ENCODE measurements around the gene NHS. TPM values are rescaled to one million over a fixed set of nuclear protein-coding genes. Genes with fewer than 3 reads are reported as not detected.

Gene NHS
- total RNA-seq, 2 donors from 2014 or later, result 3.0 to 4.3 TPM

GRCh38 chrX:17464194-17464593 lies 89.2 kb downstream of the NHS start:
- Histone ChIP-seq H3K27me3 (no peaks in the 10 kb centered on the region), H3K36me3 (no peaks in the 10 kb centered on the region), H3K27ac (no peak overlapping the region), H3K4me1 (no peaks in the 10 kb centered on the region), H3K9me3 (no peaks in the 10 kb centered on the region), H3K4me3 (no peak overlapping the region), H3K9ac (ENCODE audit: low read depth in 2 of 2, low read length in 2 of 2) (no peak overlapping the region)
- TF ChIP-seq, protein P1, sequence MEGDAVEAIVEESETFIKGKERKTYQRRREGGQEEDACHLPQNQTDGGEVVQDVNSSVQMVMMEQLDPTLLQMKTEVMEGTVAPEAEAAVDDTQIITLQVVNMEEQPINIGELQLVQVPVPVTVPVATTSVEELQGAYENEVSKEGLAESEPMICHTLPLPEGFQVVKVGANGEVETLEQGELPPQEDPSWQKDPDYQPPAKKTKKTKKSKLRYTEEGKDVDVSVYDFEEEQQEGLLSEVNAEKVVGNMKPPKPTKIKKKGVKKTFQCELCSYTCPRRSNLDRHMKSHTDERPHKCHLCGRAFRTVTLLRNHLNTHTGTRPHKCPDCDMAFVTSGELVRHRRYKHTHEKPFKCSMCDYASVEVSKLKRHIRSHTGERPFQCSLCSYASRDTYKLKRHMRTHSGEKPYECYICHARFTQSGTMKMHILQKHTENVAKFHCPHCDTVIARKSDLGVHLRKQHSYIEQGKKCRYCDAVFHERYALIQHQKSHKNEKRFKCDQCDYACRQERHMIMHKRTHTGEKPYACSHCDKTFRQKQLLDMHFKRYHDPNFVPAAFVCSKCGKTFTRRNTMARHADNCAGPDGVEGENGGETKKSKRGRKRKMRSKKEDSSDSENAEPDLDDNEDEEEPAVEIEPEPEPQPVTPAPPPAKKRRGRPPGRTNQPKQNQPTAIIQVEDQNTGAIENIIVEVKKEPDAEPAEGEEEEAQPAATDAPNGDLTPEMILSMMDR (IDR thresholded peaks at IDR 0.05), result no peak
- intact Hi-C loops (cut with DNase I), result no loop called here
- no peak for DNase-seq

GRCh38 chrX:17465201-17465600 lies 90.2 kb downstream of the NHS start:
- no peak for DNase-seq
- Histone ChIP-seq H3K9ac (ENCODE audit: low read depth in 2 of 2, low read length in 2 of 2) (no peak overlapping the region), H3K36me3 (no peaks in the 10 kb centered on the region), H3K27ac (no peak overlapping the region), H3K27me3 (no peaks in the 10 kb centered on the region), H3K4me3 (no peak overlapping the region), H3K4me1 (no peaks in the 10 kb centered on the region), H3K9me3 (no peaks in the 10 kb centered on the region)
- TF ChIP-seq, protein P1 (IDR thresholded peaks at IDR 0.05), result no peak
- intact Hi-C loops (cut with DNase I), result no loop called here

DNA sequence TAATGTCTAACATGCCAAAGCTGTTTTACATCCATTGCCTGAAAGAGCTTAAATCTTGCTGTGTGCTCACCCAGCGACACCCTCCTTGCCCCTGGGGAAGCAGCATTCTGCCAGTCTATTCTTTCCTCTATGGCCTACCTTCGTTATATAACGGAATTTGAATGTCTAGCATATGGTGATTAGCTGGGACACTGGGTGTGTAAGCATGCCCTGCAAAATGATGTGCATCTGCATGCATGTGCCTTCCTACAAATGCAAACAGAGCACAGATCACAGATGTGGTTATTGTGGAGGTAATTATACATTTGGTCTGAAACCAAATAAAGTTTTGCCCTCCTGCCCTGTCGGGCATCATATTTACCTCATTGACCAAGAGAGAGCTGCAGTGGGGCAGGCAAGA lies 90.8 kb downstream of the NHS start:
- DNase-seq, result no peak
- Histone ChIP-seq H3K9me3 (no peaks in the 10 kb centered on the region), H3K27me3 (no peaks in the 10 kb centered on the region), H3K27ac (no peak overlapping the region), H3K36me3 (no peaks in the 10 kb centered on the region), H3K9ac (ENCODE audit: low read depth in 2 of 2, low read length in 2 of 2) (no peak overlapping the region), H3K4me3 (no peak overlapping the region), H3K4me1 (no peaks in the 10 kb centered on the region)
- intact Hi-C loops (cut with DNase I), result no loop called here
- TF ChIP-seq, protein P1 (IDR thresholded peaks at IDR 0.05), result no peak

GRCh38 chrX:17470136-17470535 lies 95.1 kb downstream of the NHS start:
- no peak for DNase-seq
- no peak overlapping the region for H3K4me3 ChIP-seq
- no peaks in the 10 kb centered on the region for H3K36me3 ChIP-seq
- H3K9ac ChIP-seq (ENCODE audit: low read depth in 2 of 2, low read length in 2 of 2), result no peak overlapping the region
- TF ChIP-seq, protein P1 (IDR thresholded peaks at IDR 0.05), result no peak
- H3K27ac ChIP-seq, result no peak overlapping the region
- H3K27me3 ChIP-seq, result no peaks in the 10 kb centered on the region
- no peaks in the 10 kb centered on the region for H3K4me1 ChIP-seq
- H3K9me3 ChIP-seq, result no peaks in the 10 kb centered on the region
- intact Hi-C loops (cut with DNase I), result no loop called here

- Histone ChIP-seq H3K9me3 (no peaks in the 10 kb centered on the region), H3K27ac (no peak overlapping the region), H3K9ac (ENCODE audit: low read depth in 2 of 2, low read length in 2 of 2) (no peak overlapping the region), H3K27me3 (no peaks in the 10 kb centered on the region), H3K4me3 (no peak overlapping the region), H3K4me1 (no peaks in the 10 kb centered on the region), H3K36me3 (no peaks in the 10 kb centered on the region)
- TF ChIP-seq, protein P1 (IDR thresholded peaks at IDR 0.05), result no peak
- DNase-seq, result no peak
- intact Hi-C loops (cut with DNase I), result no loop called here
Measured at GRCh38 chrX:17471121-17471520, 96.1 kb downstream of the NHS start.

GRCh38 chrX:17471861-17472260 lies 96.9 kb downstream of the NHS start:
- DNase-seq, result no peak
- intact Hi-C loops (cut with DNase I), result no loop called here
- H3K36me3 ChIP-seq, result no peaks in the 10 kb centered on the region
- TF ChIP-seq, protein P1 (IDR thresholded peaks at IDR 0.05), result no peak
- no peak overlapping the region for H3K27ac ChIP-seq
- no peak overlapping the region for H3K4me3 ChIP-seq
- H3K9ac ChIP-seq (ENCODE audit: low read depth in 2 of 2, low read length in 2 of 2), result no peak overlapping the region
- H3K27me3 ChIP-seq, result no peaks in the 10 kb centered on the region
- H3K9me3 ChIP-seq, result no peaks in the 10 kb centered on the region
- no peaks in the 10 kb centered on the region for H3K4me1 ChIP-seq

Data from colonic mucosa (tissue), 4 donors.